ENCODE data around the gene TMEM33.

The TMEM33 gene

GRCh38 chr4:41991916-41992767, 56.9 kb downstream of the TMEM33 start:
- TF ChIP-seq REST (IDR thresholded peaks at IDR 0.05; ENCODE audit: low read depth) (no peak), EP300 (IDR thresholded peaks at IDR 0.05; ENCODE audit: borderline replicate concordance) (no peak), TEAD4 (IDR thresholded peaks at IDR 0.05) (no peak), ZBTB7A (IDR thresholded peaks at IDR 0.05; ENCODE audit: low read depth) (no peak), CEBPB (IDR thresholded peaks at IDR 0.05) (no peak), EGR1 (IDR thresholded peaks at IDR 0.05) (no peak), TAF1 (IDR thresholded peaks at IDR 0.05; ENCODE audit: low read depth) (no peak), CREB1 (IDR thresholded peaks at IDR 0.05; ENCODE audit: low read depth) (no peak), RAD21 (IDR thresholded peaks at IDR 0.05; ENCODE audit: low read depth) (no peak), NFIC (IDR thresholded peaks at IDR 0.05) (no peak), YY1 (IDR thresholded peaks at IDR 0.05; ENCODE audit: low read depth) (no peak), TCF12 (IDR thresholded peaks at IDR 0.05; ENCODE audit: low read depth) (no peak), MAX (IDR thresholded peaks at IDR 0.05) (no peak), FOXM1 (IDR thresholded peaks at IDR 0.05; ENCODE audit: borderline replicate concordance, low read depth) (no peak)
- TF ChIP-seq, protein P1, sequence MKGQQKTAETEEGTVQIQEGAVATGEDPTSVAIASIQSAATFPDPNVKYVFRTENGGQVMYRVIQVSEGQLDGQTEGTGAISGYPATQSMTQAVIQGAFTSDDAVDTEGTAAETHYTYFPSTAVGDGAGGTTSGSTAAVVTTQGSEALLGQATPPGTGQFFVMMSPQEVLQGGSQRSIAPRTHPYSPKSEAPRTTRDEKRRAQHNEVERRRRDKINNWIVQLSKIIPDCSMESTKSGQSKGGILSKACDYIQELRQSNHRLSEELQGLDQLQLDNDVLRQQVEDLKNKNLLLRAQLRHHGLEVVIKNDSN (IDR thresholded peaks at IDR 0.05) = no peak

GRCh38 chr4:41992967-41993857, 58.0 kb downstream of the TMEM33 start:
- TF ChIP-seq TCF12 (IDR thresholded peaks at IDR 0.05; ENCODE audit: low read depth) = no peak
- TF ChIP-seq, protein P1 (IDR thresholded peaks at IDR 0.05) = no peak

DNA sequence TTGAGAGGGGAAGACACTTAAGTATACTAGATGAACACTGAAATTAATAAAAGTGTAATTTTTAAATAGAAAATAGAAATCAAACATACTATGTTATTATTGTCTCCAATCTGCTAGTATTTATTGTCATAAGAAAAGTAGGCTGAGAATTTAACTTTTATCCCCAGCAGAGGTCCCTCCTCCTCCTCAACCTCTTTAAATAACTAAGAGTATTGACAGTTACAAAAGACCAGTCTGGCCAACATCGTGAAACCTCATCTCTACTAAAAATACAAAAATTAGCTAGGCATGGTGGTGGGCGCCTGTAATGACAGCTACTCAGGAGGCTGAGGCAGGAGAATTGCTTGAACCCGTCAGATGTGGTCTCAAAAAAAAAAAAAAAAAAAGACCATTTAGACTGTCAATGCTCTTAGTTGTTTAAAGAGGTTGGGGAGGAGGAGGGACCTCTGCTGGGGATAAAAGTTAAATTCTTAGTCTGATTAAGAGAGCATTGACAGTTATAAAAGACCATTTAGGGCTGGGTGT, 59.3 kb downstream of the TMEM33 start:
- no peak for TF ChIP-seq MAX (IDR thresholded peaks at IDR 0.05)
- TF ChIP-seq TEAD4 (IDR thresholded peaks at IDR 0.05) = no peak
- no peak for TF ChIP-seq CREB1 (IDR thresholded peaks at IDR 0.05; ENCODE audit: low read depth)
- TF ChIP-seq, protein P1 (IDR thresholded peaks at IDR 0.05) = no peak
- TF ChIP-seq ZBTB7A (IDR thresholded peaks at IDR 0.05; ENCODE audit: low read depth) = no peak
- no peak for TF ChIP-seq RAD21 (IDR thresholded peaks at IDR 0.05; ENCODE audit: low read depth)
- no peak for TF ChIP-seq NFIC (IDR thresholded peaks at IDR 0.05)
- no peak for TF ChIP-seq EP300 (IDR thresholded peaks at IDR 0.05; ENCODE audit: borderline replicate concordance)
- no peak for TF ChIP-seq EGR1 (IDR thresholded peaks at IDR 0.05)
- no peak for TF ChIP-seq TAF1 (IDR thresholded peaks at IDR 0.05; ENCODE audit: low read depth)
- no peak for TF ChIP-seq CEBPB (IDR thresholded peaks at IDR 0.05)
- TF ChIP-seq REST (IDR thresholded peaks at IDR 0.05; ENCODE audit: low read depth) = no peak
- no peak for TF ChIP-seq YY1 (IDR thresholded peaks at IDR 0.05; ENCODE audit: low read depth)
- TF ChIP-seq FOXM1 (IDR thresholded peaks at IDR 0.05; ENCODE audit: borderline replicate concordance, low read depth) = no peak
- TF ChIP-seq TCF12 (IDR thresholded peaks at IDR 0.05; ENCODE audit: low read depth) = no peak

- no peak for TF ChIP-seq TAF1 (IDR thresholded peaks at IDR 0.05; ENCODE audit: low read depth)
- no peak for TF ChIP-seq REST (IDR thresholded peaks at IDR 0.05; ENCODE audit: low read depth)
- no peak for TF ChIP-seq MAX (IDR thresholded peaks at IDR 0.05)
- TF ChIP-seq, protein P1 (IDR thresholded peaks at IDR 0.05) = no peak
- no peak for TF ChIP-seq RAD21 (IDR thresholded peaks at IDR 0.05; ENCODE audit: low read depth)
- no peak for TF ChIP-seq FOXM1 (IDR thresholded peaks at IDR 0.05; ENCODE audit: borderline replicate concordance, low read depth)
- no peak for TF ChIP-seq CEBPB (IDR thresholded peaks at IDR 0.05)
Measured at GRCh38 chr4:41998019-41998418, 62.8 kb downstream of the TMEM33 start.

Measured in Ishikawa (cell line).